HEK293T (cell line): ENCODE data around the gene FBXL19.
A peak's percentile ranks its signal among the peaks of the same experiment; 100 is the strongest.
"Not testable (repeated sequence)": the region's sequence is repeated elsewhere in the genome, so short reads cannot be mapped to it uniquely, and the experiment has no call there.

Experiments used
- CTCF ChIA-PET: fragments of 350-600 bp; formaldehyde crosslinking; extraction: SDS; loops from one replicate; lab custom pipeline; 2021; ENCODE audit warnings: antibody characterized with exemption, inconsistent platforms; lab: Yijun Ruan, JAX
- POLR2A ChIA-PET: fragments of 350-600 bp; formaldehyde crosslinking; extraction: SDS; loops from one replicate; lab custom pipeline; 2020; ENCODE audit warnings: antibody characterized with exemption, inconsistent platforms; lab: Yijun Ruan, JAX
- DNase-seq: peaks from one replicate; pipeline ENCODE4 v3.0.0; 2012; ENCODE audit warnings: mixed read lengths; ENCODE audit errors: extremely low spot score
- ARNT ChIP-seq: fragments of 450-650 bp; IDR thresholded peaks from 2 replicates; pipeline ENCODE4 v1.6.1; 2017; ENCODE audit warnings: mild to moderate bottlenecking
- BHLHE40 ChIP-seq: fragments of 450-650 bp; IDR thresholded peaks from 2 replicates; pipeline ENCODE4 v1.6.1; 2016; ENCODE audit warnings: mild to moderate bottlenecking, moderate library complexity, borderline replicate concordance
- CTBP1 ChIP-seq: fragments of 450-650 bp; IDR thresholded peaks from 2 replicates; pipeline ENCODE4 v1.6.1; 2016; ENCODE audit warnings: borderline replicate concordance
- ELF4 ChIP-seq: fragments of 450-650 bp; IDR thresholded peaks from 2 replicates; pipeline ENCODE4 v1.6.1; 2017; ENCODE audit warnings: antibody characterized with exemption
- FOXA1 ChIP-seq: fragments of 450-650 bp; IDR thresholded peaks from 2 replicates; pipeline ENCODE4 v1.6.1; 2016; ENCODE audit warnings: mild to moderate bottlenecking
- FOXK2 ChIP-seq: fragments of 450-650 bp; IDR thresholded peaks from 2 replicates; pipeline ENCODE4 v1.6.1; 2016; ENCODE audit warnings: mild to moderate bottlenecking
- FOXM1 ChIP-seq: fragments of 450-650 bp; IDR thresholded peaks from 2 replicates; pipeline ENCODE4 v1.6.1; 2017; ENCODE audit warnings: mild to moderate bottlenecking, borderline replicate concordance
- HDGF ChIP-seq: fragments of 450-650 bp; IDR thresholded peaks from 2 replicates; pipeline ENCODE4 v1.6.1; 2017; ENCODE audit warnings: antibody characterized with exemption, borderline replicate concordance
- L3MBTL2 ChIP-seq: fragments of 450-650 bp; conservative IDR thresholded peaks from 2 replicates; pipeline ENCODE4 v1.6.1; 2016; ENCODE audit warnings: mild to moderate bottlenecking
- LEF1 ChIP-seq: fragments of 450-650 bp; IDR thresholded peaks from 2 replicates; pipeline ENCODE4 v1.6.1; 2017; ENCODE audit warnings: mild to moderate bottlenecking, borderline replicate concordance
- NFRKB ChIP-seq: fragments of 450-650 bp; IDR thresholded peaks from 2 replicates; pipeline ENCODE4 v1.6.1; 2016; ENCODE audit warnings: mild to moderate bottlenecking, moderate library complexity
- PKNOX1 ChIP-seq: fragments of 450-650 bp; IDR thresholded peaks from 2 replicates; pipeline ENCODE4 v1.6.1; 2016
- SP1 ChIP-seq: fragments of 450-650 bp; IDR thresholded peaks from 2 replicates; pipeline ENCODE4 v1.6.1; 2017
- SUZ12 ChIP-seq: fragments of 450-650 bp; IDR thresholded peaks from 2 replicates; pipeline ENCODE4 v1.6.1; 2016; ENCODE audit warnings: mild to moderate bottlenecking
- TARDBP ChIP-seq: fragments of 450-650 bp; IDR thresholded peaks from 2 replicates; pipeline ENCODE4 v1.6.1; 2016
- ZNF384 ChIP-seq: fragments of 450-650 bp; IDR thresholded peaks from 2 replicates; pipeline ENCODE4 v1.6.1; 2016

Gene FBXL19

GRCh38 chr16:30889721-30890120 is 33.7 kb upstream of the FBXL19 start:
- CTCF ChIA-PET, result interaction anchor here (0.6 to 0.8 kb wide), 2 partner anchors 29 to 54 kb away, joined by 3 read pairs; no protein-coding TSS in a partner anchor
- TF ChIP-seq BHLHE40 (no peak), PKNOX1 (0 out of 2 replicates have a peak, but pooled peaks have one; percentile 7), ZNF384 (no peak), CTBP1 (no peak)
- POLR2A ChIA-PET, result interaction anchor here (1.0 to 1.2 kb wide), 3 partner anchors 12 to 108 kb away, joined by 3 to 5 read pairs (median 3); no protein-coding TSS in a partner anchor
- DNase-seq, result no peak

- CTCF ChIA-PET, result interaction anchor here (0.7 to 1.4 kb wide), 2 partner anchors 10 to 46 kb away, joined by 3 read pairs; no protein-coding TSS in a partner anchor
- TF ChIP-seq ZNF384, result peak; percentile 53; the same call in 1 of the 2 replicates
- POLR2A ChIA-PET, result interaction anchor here (1.0 to 4.1 kb wide), 3 partner anchors 11 to 109 kb away, joined by 3 to 38 read pairs (median 8); no protein-coding TSS in a partner anchor
- not testable (repeated sequence) for DNase-seq
Measured at GRCh38 chr16:30891043-30891823, 32.1 kb upstream of the FBXL19 start.

- TF ChIP-seq SUZ12, result no peak
- TF ChIP-seq BHLHE40, result no peak
- no peak for TF ChIP-seq SP1
- TF ChIP-seq LEF1, result no peak
- no peak for TF ChIP-seq TARDBP
- TF ChIP-seq ARNT, result no peak
- no peak for TF ChIP-seq L3MBTL2
- TF ChIP-seq CTBP1, result no peak
- TF ChIP-seq ELF4, result no peak
- TF ChIP-seq PKNOX1, result no peak
- TF ChIP-seq FOXM1, result no peak
- no peak for TF ChIP-seq NFRKB
- TF ChIP-seq FOXA1, result no peak
- no peak for TF ChIP-seq HDGF
- TF ChIP-seq FOXK2, result no peak
- ChIA-PET CTCF (interaction anchor here (1.1 kb wide), 1 partner anchor 16 kb away, joined by 4 read pairs; no protein-coding TSS in a partner anchor), POLR2A (interaction anchor here (1.0 to 4.1 kb wide), 8 partner anchors 8 to 115 kb away, joined by 3 to 38 read pairs (median 4); no protein-coding TSS in a partner anchor)
- DNase-seq, result no peak
Measured at GRCh38 chr16:30892670-30893416, 30.5 kb upstream of the FBXL19 start.

- TF ChIP-seq BHLHE40, result no peak
- TF ChIP-seq FOXK2, result no peak
- TF ChIP-seq ELF4, result no peak
- no peak for TF ChIP-seq L3MBTL2
- CTCF ChIA-PET, result interaction anchor here (1.1 kb wide), 1 partner anchor 16 kb away, joined by 4 read pairs; no protein-coding TSS in a partner anchor
Measured at GRCh38 chr16:30893417-30893743, 30.0 kb upstream of the FBXL19 start.

GRCh38 chr16:30893744-30894539 is 29.4 kb upstream of the FBXL19 start, which contains the start of gene BCL7C:
Gene BCL7C (minus strand): TSS chr16:30894077. CDS start chr16:30893944, 133 bp downstream.
- POLR2A ChIA-PET, result interaction anchor here (1.0 to 4.1 kb wide), 5 partner anchors 8 to 116 kb away, joined by 3 to 38 read pairs (median 4); no protein-coding TSS in a partner anchor
- DNase-seq, result peak; percentile 97
- CTCF ChIA-PET, result no interaction called here
- TF ChIP-seq L3MBTL2, result peak; percentile 100
- TF ChIP-seq ZNF384, result no peak
- TF ChIP-seq SP1, result no peak
- TF ChIP-seq CTBP1, result no peak
- no peak for TF ChIP-seq ELF4
- TF ChIP-seq NFRKB, result no peak
- TF ChIP-seq ARNT, result 0 out of 2 replicates have a peak, but pooled peaks have one; percentile 35
- no peak for TF ChIP-seq BHLHE40
- 0 out of 2 replicates have a peak, but pooled peaks have one; percentile 29 for TF ChIP-seq FOXM1
- peak; percentile 16; the same call in 1 of the 2 replicates for TF ChIP-seq LEF1
- TF ChIP-seq SUZ12, result no peak
- TF ChIP-seq TARDBP, result peak; percentile 89
- TF ChIP-seq FOXK2, result no peak
- no peak for TF ChIP-seq PKNOX1
- TF ChIP-seq HDGF, result no peak
- TF ChIP-seq FOXA1, result no peak

More at GRCh38 chr16:30893417-30893743, 30.0 kb upstream of the FBXL19 start:
- DNase-seq, result no peak
- POLR2A ChIA-PET, result interaction anchor here (1.0 to 4.1 kb wide), 6 partner anchors 9 to 115 kb away, joined by 3 to 38 read pairs (median 4); no protein-coding TSS in a partner anchor
